A673 (cell line): ENCODE data around the gene SYNE1.

Experiments used
- CTCF ChIP-seq: fragments of 300-800, 200-600 bp; sonication (generic); conservative IDR thresholded peaks from 2 replicates; pipeline ENCODE4 v1.5.1; 2017; ENCODE audit warnings: low read depth, mild to moderate bottlenecking, antibody characterized with exemption, low read length, moderate library complexity, mixed read lengths
- EZH2 ChIP-seq: fragments of 200-600 bp; sonication (generic); IDR thresholded peaks from 2 replicates; pipeline ENCODE4 v1.6.1; 2017; ENCODE audit warnings: borderline replicate concordance, low read depth, mild to moderate bottlenecking, mixed read lengths, antibody characterized with exemption, low read length; ENCODE audit not compliant: poor library complexity, severe bottlenecking

DNA sequence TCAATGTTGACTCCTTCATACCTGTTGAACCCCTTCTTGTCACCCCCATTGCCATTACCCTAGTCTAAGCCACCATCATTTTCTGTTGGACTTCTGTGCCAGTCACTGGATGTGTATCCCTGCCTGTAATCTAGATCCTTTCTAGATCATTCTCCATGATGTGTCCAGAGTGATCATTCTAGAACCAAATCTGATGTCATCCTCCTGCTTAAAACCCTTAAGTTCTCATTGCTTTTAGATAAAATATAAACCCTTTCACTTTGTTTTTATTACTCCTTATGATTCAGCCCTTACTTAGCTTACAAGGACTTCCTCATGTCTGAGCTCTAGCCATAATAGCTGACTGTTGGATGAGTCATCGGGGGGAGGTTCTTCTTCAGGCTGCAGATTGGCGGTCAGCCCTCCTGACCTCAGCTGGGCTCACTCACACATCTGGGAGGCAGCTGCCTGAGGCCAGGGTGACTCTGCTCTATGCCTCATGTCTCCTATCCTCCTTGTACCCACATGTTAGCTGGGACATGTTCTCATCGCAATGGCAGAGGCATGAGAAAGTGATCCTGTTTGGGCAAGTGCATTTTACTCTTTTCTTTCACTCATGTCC is 542.1 kb downstream of the SYNE1 start:
- TF ChIP-seq CTCF (no peak), EZH2 (no peak)
